Measurements from ENCODE around the gene CSNK1A1.

DNA sequence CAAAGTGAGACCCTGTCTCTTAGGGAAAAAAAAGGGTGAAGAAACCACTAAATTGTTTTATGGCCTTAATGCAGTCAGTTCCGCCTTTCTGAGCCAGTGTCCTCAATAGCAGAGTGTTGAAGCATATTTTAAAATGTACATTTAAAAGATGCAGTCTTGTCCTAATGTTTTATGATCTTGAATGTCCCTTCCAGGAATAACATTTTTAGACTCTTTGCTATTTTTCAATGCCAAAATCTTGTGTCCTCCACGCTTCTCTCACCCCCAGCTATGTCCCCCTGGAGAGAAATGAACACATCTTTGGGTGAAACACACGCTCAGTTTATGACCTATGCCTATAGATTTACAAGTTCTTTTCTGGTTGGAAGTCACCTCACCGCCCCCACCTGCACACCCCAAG, 69.8 kb downstream of the CSNK1A1 start:
- TF ChIP-seq, protein P1, sequence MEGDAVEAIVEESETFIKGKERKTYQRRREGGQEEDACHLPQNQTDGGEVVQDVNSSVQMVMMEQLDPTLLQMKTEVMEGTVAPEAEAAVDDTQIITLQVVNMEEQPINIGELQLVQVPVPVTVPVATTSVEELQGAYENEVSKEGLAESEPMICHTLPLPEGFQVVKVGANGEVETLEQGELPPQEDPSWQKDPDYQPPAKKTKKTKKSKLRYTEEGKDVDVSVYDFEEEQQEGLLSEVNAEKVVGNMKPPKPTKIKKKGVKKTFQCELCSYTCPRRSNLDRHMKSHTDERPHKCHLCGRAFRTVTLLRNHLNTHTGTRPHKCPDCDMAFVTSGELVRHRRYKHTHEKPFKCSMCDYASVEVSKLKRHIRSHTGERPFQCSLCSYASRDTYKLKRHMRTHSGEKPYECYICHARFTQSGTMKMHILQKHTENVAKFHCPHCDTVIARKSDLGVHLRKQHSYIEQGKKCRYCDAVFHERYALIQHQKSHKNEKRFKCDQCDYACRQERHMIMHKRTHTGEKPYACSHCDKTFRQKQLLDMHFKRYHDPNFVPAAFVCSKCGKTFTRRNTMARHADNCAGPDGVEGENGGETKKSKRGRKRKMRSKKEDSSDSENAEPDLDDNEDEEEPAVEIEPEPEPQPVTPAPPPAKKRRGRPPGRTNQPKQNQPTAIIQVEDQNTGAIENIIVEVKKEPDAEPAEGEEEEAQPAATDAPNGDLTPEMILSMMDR (IDR thresholded peaks at IDR 0.05): no peak
- no peak for TF ChIP-seq POLR2AphosphoS5 (IDR thresholded peaks at IDR 0.05; ENCODE audit: low read depth, low read length)
- TF ChIP-seq SIN3A (IDR thresholded peaks at IDR 0.05; ENCODE audit: borderline replicate concordance, insufficient read depth, low read depth, low read length): no peak

Measured in Panc1 (cell line).